H7 (cell line): ENCODE results near the gene MARK4. TPM values are rescaled to one million over a fixed set of nuclear protein-coding genes. Genes with fewer than 3 reads are reported as not detected.

ENCODE experiments used
- DNase-seq: peaks from one replicate; pipeline ENCODE4 v3.0.0; 2012
- H3K27me3 ChIP-seq: 2 replicates; pipeline ENCODE4 v1.6.0; 2011; ENCODE audit warnings: mild to moderate bottlenecking, low read length; ENCODE audit not compliant: control insufficient read depth, insufficient read depth
- H3K36me3 ChIP-seq: replicated peaks from 2 replicates; pipeline ENCODE4 v1.5.1; 2011; ENCODE audit warnings: low read length; ENCODE audit not compliant: control insufficient read depth, insufficient read depth
- H3K4me3 ChIP-seq: 2 replicates; pipeline ENCODE4 v1.5.1; 2011; ENCODE audit warnings: low read depth, mild to moderate bottlenecking, control low read depth, low read length, moderate library complexity; ENCODE audit not compliant: insufficient read depth
- total RNA-seq: library from RNA; depleted of rRNA; stranded (reverse); fragments of >200 nt; shearing (Covaris generic); gene quantifications from 2 replicates; pipeline ENCODE4 v1.2.3, GENCODE V29; 2014; rRNA removed

MARK4 gene
- total RNA-seq, 1 experiment from 2014 or later, result 16.1 TPM

- peaks cover 45% of the 10 kb centered on the region for H3K36me3 ChIP-seq
- no peaks in the 10 kb centered on the region for H3K27me3 ChIP-seq
- H3K4me3 ChIP-seq, result no peak overlapping the region
- peak; percentile 62 for DNase-seq
These were observed 101.4 kb downstream of the MARK4 start for GRCh38 chr19:45352471-45352870.

GRCh38 chr19:45352914-45353796 lies 102.1 kb downstream of the MARK4 start:
- Histone ChIP-seq H3K27me3 (no peaks in the 10 kb centered on the region), H3K4me3 (no peak overlapping the region), H3K36me3 (peaks cover 47% of the 10 kb centered on the region)
- peak; percentile 61 for DNase-seq

- peaks cover 55% of the 10 kb centered on the region for H3K36me3 ChIP-seq
- no peaks in the 10 kb centered on the region for H3K27me3 ChIP-seq
- no peak overlapping the region for H3K4me3 ChIP-seq
- peak; percentile 30 for DNase-seq
These were observed 103.3 kb downstream of the MARK4 start for GRCh38 chr19:45354241-45354842.

Other genes with a start within 250 kb of the MARK4 start
- gene RELB, start 249.8 kb upstream of the MARK4 start, total RNA-seq, result 2.7 and 4.1 TPM in 2 replicates
- gene CLASRP, start 212.2 kb upstream of the MARK4 start, total RNA-seq, result 31.4 and 35.2 TPM in 2 replicates
- gene ZNF296, start 174.8 kb upstream of the MARK4 start, total RNA-seq, result 2.6 and 4.2 TPM in 2 replicates
- gene GEMIN7, start 172.0 kb upstream of the MARK4 start, total RNA-seq, result 72.2 and 77.0 TPM in 2 replicates
- 30.0 and 32.9 TPM in 2 replicates for gene PPP1R37, start 158.1 kb upstream of the MARK4 start, total RNA-seq
- 0.24 and 0.70 TPM in 2 replicates for gene NKPD1, start 90.3 kb upstream of the MARK4 start, total RNA-seq
- gene TRAPPC6A, start 73.0 kb upstream of the MARK4 start, total RNA-seq, result 39.3 and 47.4 TPM in 2 replicates
- 3.4 and 4.3 TPM in 2 replicates for gene BLOC1S3, start 72.5 kb upstream of the MARK4 start, total RNA-seq
- gene EXOC3L2, start 5.9 kb upstream of the MARK4 start, total RNA-seq, result 2.2 and 5.4 TPM in 2 replicates
- not detected in 2 replicates for gene CKM, start 71.6 kb downstream of the MARK4 start, total RNA-seq
- 1.6 and 1.8 TPM in 2 replicates for gene KLC3, start 89.5 kb downstream of the MARK4 start, total RNA-seq
- 48.7 and 54.2 TPM in 2 replicates for gene ERCC2, start 119.3 kb downstream of the MARK4 start, total RNA-seq
- 12.8 and 18.9 TPM in 2 replicates for gene PPP1R13L, start 153.8 kb downstream of the MARK4 start, total RNA-seq
- gene POLR1G, start 155.4 kb downstream of the MARK4 start, total RNA-seq, result 35.8 and 39.6 TPM in 2 replicates
- gene ERCC1, start 172.6 kb downstream of the MARK4 start, total RNA-seq, result 68.5 and 76.6 TPM in 2 replicates
- gene FOSB, start 216.7 kb downstream of the MARK4 start, total RNA-seq, result 1.6 and 10.3 TPM in 2 replicates
- 16.3 and 17.5 TPM in 2 replicates for gene RTN2, start 245.8 kb downstream of the MARK4 start, total RNA-seq
- gene PPM1N, start 247.2 kb downstream of the MARK4 start, total RNA-seq, result 4.0 and 9.2 TPM in 2 replicates